NCI-H1048 (cell line): ENCODE data around the gene IGSF8.
A peak's percentile ranks its signal among the peaks of the same experiment; 100 is the strongest.

Experiments used
- DNase-seq: peaks from one replicate; lab custom pipeline; 2025; lab: John Stamatoyannopoulos, UW

Gene IGSF8

GRCh38 chr1:160104486-160104885 lies 6.1 kb upstream of the IGSF8 start:
- no peak for DNase-seq

DNA sequence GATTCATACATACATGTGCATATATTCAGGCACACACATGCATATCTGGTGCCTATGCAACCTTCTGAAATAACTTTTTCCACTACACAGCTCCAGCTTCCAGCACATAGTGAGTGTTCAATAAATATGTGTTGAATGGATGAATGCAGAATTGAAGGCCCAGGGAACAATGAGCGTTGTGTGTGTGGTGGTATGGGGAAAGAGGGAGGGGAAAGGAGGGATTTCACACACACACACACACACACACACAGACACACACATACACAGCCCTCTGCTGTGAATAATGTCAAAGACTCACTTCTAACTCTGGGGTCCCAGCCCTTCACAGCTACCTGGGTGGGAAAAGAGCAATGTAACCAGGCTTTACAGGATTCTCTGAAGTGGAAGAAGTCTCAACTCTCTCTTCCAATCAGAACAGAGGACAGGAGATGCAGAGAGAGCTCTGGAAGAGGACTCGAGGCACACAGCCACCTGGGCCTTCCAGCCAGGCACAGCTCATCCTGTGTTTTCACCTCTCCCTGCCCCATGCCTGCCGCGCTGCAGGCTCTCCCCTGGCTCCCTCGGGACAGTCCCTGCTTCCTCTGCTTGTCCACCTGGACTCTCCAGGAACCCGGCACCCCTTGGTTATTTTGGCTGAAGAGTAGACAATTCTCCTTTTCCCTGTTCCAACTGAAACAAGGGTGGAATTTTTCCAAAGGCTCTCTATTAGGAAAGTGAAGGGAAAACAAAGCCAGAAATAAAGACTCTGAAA lies 5.4 kb upstream of the IGSF8 start:
- no peak for DNase-seq

GRCh38 chr1:160101717-160102522 lies 3.5 kb upstream of the IGSF8 start:
- DNase-seq = no peak

GRCh38 chr1:160101037-160101716 lies 2.8 kb upstream of the IGSF8 start:
- peak; percentile 70 for DNase-seq

DNA sequence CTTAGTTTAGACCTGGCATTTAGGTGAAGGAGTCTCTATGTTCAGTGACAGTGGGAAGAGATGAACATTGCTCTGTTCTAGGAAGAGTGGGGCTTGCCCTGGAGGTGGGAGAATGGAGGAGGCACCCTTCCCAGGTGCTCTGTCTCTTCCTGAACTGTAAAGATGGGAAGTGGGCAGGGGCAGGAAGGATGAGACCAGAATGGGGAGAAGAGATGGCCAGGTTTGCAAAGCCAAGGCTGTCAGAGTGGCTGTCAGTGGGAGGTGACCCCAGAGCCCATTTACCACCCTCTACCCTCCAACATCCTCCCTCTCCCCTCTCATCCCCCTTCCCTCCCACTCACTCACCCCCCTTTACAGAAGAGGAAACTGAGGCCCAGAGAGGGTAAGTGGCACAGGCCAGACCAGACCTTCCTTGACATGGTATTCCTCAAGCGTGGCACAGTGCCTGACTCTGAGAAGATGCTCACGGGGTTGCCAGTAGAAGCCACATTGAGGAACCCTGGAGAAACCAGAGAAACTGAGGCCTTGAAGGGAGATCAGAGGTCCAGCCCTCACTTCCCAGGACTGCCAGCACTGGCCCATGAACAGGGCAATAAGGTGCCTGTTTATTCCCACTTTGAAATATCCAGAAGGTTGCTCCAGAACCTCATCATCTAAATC lies 1.4 kb upstream of the IGSF8 start:
- no peak for DNase-seq

GRCh38 chr1:160098852-160099561 lies 588 bp upstream of the IGSF8 start:
- DNase-seq = peak; percentile 93

DNA sequence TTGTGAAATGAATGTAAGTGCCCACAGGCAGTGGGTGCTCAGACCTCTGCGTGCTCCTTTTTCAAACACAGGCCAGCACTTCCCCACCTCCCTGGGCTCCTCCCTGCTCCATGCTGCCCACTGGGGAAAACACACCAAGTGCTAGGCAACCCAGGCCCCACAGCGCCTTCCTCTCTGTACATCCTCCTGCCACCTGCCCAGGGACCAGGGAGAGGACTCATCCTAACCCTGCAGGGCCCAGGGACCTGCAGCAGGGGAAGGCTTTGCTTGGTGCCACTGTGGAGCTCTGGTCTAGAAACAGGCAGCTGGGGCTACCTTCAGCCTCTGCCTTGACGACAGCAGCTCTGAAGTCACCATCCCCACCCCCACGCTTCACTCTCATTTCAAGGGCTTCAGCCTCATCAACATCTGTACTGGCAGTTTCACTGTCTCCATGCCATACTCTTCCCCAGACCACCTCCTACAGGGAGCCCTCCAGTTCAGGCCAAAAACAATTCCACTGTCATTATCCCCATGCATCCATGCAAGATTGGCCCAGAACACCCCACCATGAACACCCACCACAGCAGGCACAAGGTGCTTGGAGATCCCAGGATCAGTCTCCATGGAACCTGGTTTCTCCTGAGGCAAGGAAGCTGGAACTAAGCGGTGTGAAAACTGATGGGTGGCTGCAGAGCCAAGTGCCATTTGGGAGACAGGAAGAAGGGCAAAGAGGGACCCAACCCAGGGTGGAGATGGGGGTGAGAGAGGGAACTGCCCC lies 1.1 kb downstream of the IGSF8 start:
- DNase-seq = no peak

GRCh38 chr1:160096274-160097116 lies 1.9 kb downstream of the IGSF8 start:
- no peak for DNase-seq

DNA sequence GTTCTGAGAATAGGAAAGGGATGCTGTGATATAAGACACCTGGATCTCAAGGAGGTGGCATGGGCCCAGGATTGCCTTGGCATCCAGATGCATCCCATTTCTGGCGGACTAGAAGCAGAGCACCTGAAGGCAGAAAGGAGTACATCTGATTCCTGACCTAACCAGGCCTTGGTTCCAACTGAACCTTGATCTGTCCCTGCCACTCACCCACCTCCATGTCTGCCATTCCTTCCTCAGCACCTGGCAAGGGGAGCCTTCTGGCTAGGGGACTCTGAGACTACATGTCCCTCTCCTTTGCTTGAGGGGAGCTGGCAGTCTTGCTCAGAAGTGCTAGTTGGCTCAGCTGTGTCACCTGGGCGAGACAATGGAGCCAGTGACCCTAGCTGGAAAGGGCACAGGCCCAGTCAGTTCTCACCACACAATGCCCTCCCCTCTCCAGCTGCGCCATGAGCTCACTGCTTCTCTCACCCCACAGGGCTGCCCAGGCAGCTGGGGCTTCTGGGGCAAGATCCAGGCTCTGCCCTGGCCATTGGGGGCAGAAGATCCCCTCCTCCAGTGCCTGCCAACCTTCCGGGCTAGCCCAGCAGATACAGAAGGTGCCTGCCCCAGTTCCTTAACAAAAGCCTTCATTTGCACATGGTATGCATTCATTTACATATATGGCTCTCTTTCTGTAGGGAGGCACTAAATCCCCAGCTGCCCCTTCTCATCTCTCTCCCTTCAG lies 2.9 kb downstream of the IGSF8 start:
- DNase-seq = no peak

- DNase-seq = no peak
Observed at GRCh38 chr1:160094806-160095205, 3.6 kb downstream of the IGSF8 start.

GRCh38 chr1:160094291-160094625 lies 4.2 kb downstream of the IGSF8 start:
- no peak for DNase-seq

DNA sequence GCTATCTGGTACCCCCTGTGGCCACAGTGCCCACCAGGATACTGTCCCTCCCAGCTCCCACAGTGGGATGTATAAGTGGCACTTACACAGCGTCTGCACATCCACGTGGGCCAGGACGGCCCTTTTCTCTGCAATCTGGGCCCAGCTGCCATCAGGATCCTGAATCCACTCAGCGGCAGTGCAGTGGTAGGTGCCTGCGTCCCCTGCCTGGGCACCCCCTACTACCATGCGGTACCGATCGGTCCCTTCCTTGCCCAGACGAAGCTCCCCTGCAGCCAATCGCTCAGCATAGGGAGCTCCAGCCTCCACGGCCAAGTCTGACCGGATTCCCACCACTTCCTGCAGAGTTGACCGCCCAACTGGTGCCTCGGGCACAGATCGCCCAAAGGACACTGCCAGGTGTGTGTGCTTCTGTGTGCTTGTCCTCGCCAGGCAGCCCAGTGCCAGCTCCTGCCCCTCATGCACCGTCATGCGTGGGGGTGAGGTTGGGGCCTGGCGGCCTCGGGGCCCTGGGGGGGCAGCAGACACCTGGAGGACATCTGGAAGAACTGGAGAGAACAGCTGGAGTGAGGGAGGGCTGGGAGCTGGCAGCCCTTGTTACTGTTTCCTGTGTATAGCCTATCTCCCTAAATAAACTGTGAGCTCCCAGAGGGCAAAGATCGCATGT lies 4.7 kb downstream of the IGSF8 start:
- no peak for DNase-seq

DNA sequence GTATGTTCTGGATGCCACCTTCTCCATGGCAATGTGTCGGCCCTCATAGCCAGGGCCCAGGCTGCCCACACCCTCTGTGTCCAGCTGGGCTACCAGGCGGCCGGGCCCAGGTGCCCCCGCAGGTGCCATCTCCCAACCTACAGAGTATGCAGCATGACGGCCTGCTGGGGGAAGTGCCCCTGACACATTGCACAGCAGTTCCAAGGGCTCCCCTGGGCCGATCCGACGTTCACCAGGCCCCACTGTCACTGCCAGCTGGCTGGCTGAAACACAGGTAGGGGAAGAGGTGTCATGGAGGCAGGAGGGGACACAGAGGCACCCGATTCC lies 5.4 kb downstream of the IGSF8 start:
- no peak for DNase-seq

GRCh38 chr1:160092366-160093068 lies 5.9 kb downstream of the IGSF8 start:
- DNase-seq = no peak

GRCh38 chr1:160091666-160092223 lies 6.7 kb downstream of the IGSF8 start:
- no peak for DNase-seq

- DNase-seq = no peak
Observed at GRCh38 chr1:160090760-160091159, 7.7 kb downstream of the IGSF8 start.

DNA sequence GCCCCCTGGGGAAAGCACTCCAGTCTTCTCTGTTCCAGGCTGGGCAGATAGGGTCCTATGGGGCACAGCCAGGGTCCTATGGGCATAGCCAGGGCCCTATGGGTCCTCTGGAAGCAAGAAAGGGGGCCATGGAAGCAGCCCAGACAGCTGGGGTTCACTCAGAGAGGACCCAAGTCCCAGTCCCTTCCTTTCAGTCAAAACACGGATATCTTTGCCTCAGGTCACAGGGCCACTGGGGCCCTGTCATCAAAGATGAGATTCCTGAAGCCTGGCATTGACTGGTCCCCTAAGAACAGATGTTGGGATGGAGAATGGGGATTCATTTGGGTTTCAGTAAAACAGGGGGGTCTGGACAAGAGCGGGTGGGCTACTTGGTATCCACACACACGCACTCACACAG lies 8.5 kb downstream of the IGSF8 start:
- DNase-seq = no peak

GRCh38 chr1:160087118-160087662 lies 11.2 kb downstream of the IGSF8 start:
- no peak for DNase-seq
